Adrenal gland (tissue), 12 donors: ENCODE data around the gene BEST2. TPM values are rescaled to one million over a fixed set of nuclear protein-coding genes. Genes with fewer than 3 reads are reported as not detected.

ENCODE experiments used
- DNase-seq, 7 donors: peaks; one replicate each; pipeline ENCODE4 v3.0.0-alpha.2; 2019 to 2020
- H3K27ac ChIP-seq, 5 donors: fragments of 200-600 bp; sonication (generic) in 4 of 5; 1 replicate in 3 of 5; 2 replicates in 2 of 5; pipeline versions ENCODE4 v1.5.1 to v1.8.0; 2016 to 2020; ENCODE audit warnings: mild to moderate bottlenecking in 1 of 5
- H3K27me3 ChIP-seq: fragments of 200-600 bp; 2 replicates; pipeline ENCODE4 v1.8.0; 2021
- H3K36me3 ChIP-seq, 2 donors: fragments of 200-600 bp; replicated peaks in 1 of 2; 1 replicate in 1 of 2; 2 replicates in 1 of 2; pipeline versions ENCODE4 v1.5.1 to v1.8.0; 2018 to 2022
- H3K4me1 ChIP-seq, 2 donors: fragments of 200-600 bp; replicated peaks in 1 of 2; 1 replicate in 1 of 2; 2 replicates in 1 of 2; pipeline versions ENCODE4 v1.5.1 to v1.8.0; 2018 to 2021
- H3K4me3 ChIP-seq, 4 donors: fragments of 200-600 bp; sonication (generic) in 3 of 4; one replicate each; pipeline ENCODE4 v1.5.1; 2016 to 2018
- H3K9me3 ChIP-seq, 3 donors: fragments of 200-600 bp; sonication (generic) in 1 of 3; replicated peaks in 1 of 3; 1 replicate in 2 of 3; 2 replicates in 1 of 3; pipeline versions ENCODE4 v1.5.1 to v1.8.0; 2016 to 2021
- CTCF ChIP-seq, 6 experiments: fragments of 450-650 bp in 4 of 6; fragments of 200-600 bp in 2 of 6; sonication (generic) in 1 of 6; IDR thresholded peaks; 1 replicate in 5 of 6; 2 replicates in 1 of 6; pipeline versions ENCODE4 v1.5.1 to v1.8.0; 2016 to 2021; ENCODE audit warnings: antibody characterized with exemption in 6 of 6, mild to moderate bottlenecking in 2 of 6, moderate library complexity in 1 of 6
- POLR2A ChIP-seq, 2 donors: fragments of 450-650 bp; IDR thresholded peaks; one replicate each; pipeline ENCODE4 v1.6.1; 2017; ENCODE audit warnings: antibody characterized with exemption in 2 of 2, mild to moderate bottlenecking in 2 of 2, moderate library complexity in 1 of 2
- WGBS, 4 donors: extraction: QIAGEN DNeasy Blood & Tissue Kit in 2 of 4; methylation state at CpG; one replicate each; pipeline versions ENCODE4 v1.1.5 to v1.1.7; 2013 to 2017; 5-methylcytosine and 5-hydroxymethylcytosine counted together
- intact Hi-C, 2 donors: fragments of 100-400 bp; cut with DNase I; formaldehyde crosslinking; loops; one replicate each; pipeline versions ENCODE4 v1.14.1 to v1.15.0; 2022 to 2023
- polyA plus RNA-seq, 3 donors: library from polyadenylated mRNA; stranded (reverse); fragments of 200-250 nt in 2 of 3; fragments of 350-450 nt in 1 of 3; fragmentation: Illumina TruSeq in 1 of 3; extraction: RNeasy Lipid Tissue Mini Kit (QIAGEN cat#74804) in 1 of 3; gene quantifications; one replicate each; pipeline ENCODE4 v1.2.3, GENCODE V29; 2013 to 2014
- total RNA-seq, 9 donors: library from RNA; depleted of rRNA in 4 of 9; stranded (reverse); fragments of >200 nt in 4 of 9; fragments of 120-200 nt in 1 of 9; fragmentation: NEBNext Ultra II Directional in 1 of 9; extraction: Animal tissue kit (Norgen Biotek cat#: 25700) in 1 of 9; gene quantifications; one replicate each; pipeline versions ENCODE4 v1.1.0 to v1.2.4, GENCODE V29; 2013 to 2023
- donor health status: healthy with polysubstance abuse.
- donor health status: Bipolar disorder and iron deficiency.
- donor health status: DM: yes; HTN: yes; CAD: no.
- donor health status: DM: no; HTN: no; CAD: no.
- donor health status: DM: no; HTN: no; CAD: no.
- donor health status: DM: yes; HTN: yes; CAD: no.

BEST2 gene
- total and polyA plus RNA-seq, 12 donors: not detected

DNA sequence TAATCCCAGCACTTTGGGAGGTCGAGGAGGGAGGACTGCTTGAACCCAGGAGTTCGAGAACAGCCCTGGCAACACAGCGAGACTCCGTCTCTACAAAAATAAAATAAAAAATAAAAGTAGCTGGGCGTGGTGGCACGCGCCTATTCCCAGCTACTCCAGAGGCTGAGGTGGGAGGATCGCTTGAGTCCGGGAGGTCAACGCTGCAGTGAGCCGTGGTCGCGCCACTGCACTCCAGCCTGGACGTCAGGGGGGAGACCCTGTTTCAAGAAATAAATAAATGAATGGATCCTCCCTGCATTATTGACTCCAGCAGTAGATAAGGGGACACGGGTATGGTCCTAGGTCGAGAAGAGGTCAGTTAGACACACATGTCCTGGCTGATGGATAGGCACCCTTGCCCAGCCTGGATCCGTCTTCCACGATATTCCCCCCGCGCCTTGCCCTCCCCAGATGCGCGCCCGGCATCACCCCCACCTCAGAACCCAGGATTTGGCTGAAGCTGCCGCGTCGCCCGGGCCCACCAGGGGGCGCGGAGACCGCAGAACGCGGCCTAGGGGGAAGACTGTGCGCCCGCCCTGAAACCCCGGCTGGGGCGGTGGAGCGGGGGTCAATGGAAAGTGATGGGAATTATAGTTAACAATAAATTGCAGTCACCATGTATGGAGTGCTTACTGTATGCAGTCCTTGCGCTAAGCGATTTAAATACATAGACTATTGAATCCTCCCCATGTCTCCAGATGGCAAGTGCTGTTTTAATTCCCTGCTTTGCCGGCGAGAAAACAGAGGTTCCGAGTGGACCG, 25.8 kb downstream of the BEST2 start:
- Histone ChIP-seq H3K27me3 (no peaks in the 10 kb centered on the region), H3K4me1 (peaks cover 26 to 39% of the 10 kb centered on the region in 2 donors), H3K36me3 (no peaks in the 10 kb centered on the region), H3K9me3 (no peaks in the 10 kb centered on the region), H3K4me3 (peak overlapping the region in 3 of 4 donors; percentile 34 to 67 (median 38)), H3K27ac (peak overlapping the region; percentile 55 to 96 (median 88))
- DNase-seq: peak; percentile 77 to 88 (median 82)
- intact Hi-C loops: loop anchor here (2.0 kb wide), 2 partner anchors 17 to 19 kb away; no protein-coding TSS in a partner anchor
- TF ChIP-seq CTCF (IDR thresholded peaks at IDR 0.05): peak; percentile 84 to 95 (median 95)
- TF ChIP-seq POLR2A (IDR thresholded peaks at IDR 0.05): no peak
- 9 to 19% (median 10%) methylated on average over 23 to 43 of the region's 43 CpGs for WGBS, 4 donors

DNA sequence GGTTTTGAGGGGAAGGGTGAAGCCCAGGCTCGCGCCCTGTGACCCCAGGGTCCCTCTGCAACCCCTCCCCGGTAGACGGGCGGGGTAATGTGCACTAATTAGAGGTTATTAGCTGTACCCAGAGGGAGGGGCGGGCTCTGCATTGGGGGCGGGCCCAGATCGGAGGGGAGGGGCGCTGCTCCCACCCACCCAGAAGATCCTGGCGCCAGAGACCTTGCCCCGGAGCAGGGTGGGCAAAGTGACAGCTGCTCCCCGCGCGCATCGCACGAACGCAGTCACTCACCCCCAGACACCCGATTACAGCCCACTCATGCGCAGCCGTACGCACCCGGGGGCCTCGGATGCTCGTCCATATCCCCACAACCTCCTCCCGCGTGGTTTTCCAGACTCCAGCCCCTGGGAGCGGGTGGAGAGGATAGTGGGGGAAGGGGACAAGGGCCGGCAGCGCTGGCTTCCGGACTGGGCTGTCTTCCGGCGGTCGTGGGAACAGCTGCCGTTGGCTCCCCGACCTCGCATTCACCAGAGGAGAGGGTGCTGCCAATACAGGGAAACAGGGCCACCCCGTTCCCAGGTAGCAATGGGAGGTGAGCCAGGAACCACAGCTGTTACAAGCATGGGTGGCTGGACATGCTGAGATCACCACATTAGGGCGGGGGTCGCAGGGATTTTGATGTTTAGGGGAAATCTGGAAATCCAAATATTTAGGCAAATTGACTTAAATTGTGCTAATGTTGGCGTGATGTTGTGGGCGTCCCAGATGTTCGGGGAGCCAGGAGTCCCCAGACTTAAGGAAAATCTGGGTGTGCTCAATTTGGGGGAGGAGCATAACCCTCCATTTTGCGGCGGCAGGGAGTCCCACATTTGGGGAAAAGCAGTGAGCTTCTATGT, 26.7 kb downstream of the BEST2 start:
- WGBS, 4 donors: 2 to 15% (median 4%) methylated on average over 10 to 44 of the region's 44 CpGs
- Histone ChIP-seq H3K27me3 (no peaks in the 10 kb centered on the region), H3K4me1 (peaks cover 32 to 44% of the 10 kb centered on the region in 2 donors), H3K36me3 (no peaks in the 10 kb centered on the region), H3K4me3 (peak overlapping the region in 3 of 4 donors; percentile 34 to 67 (median 38)), H3K27ac (peak overlapping the region; percentile 55 to 96 (median 88)), H3K9me3 (no peaks in the 10 kb centered on the region)
- TF ChIP-seq CTCF (IDR thresholded peaks at IDR 0.05) (peak in 1 of 6 experiments; percentile 7), POLR2A (IDR thresholded peaks at IDR 0.05) (peak in 1 of 2 donors; percentile 48)
- intact Hi-C loops: loop anchor here in 1 of 2 donors (2.0 kb wide), 1 partner anchor 17 kb away; no protein-coding TSS in a partner anchor
- DNase-seq: peak; percentile 71 to 89 (median 81)

- Histone ChIP-seq H3K4me1 (peaks cover 37 to 50% of the 10 kb centered on the region in 2 donors), H3K9me3 (no peaks in the 10 kb centered on the region), H3K36me3 (no peaks in the 10 kb centered on the region), H3K27me3 (no peaks in the 10 kb centered on the region), H3K4me3 (peak overlapping the region in 1 of 4 donors; percentile 67), H3K27ac (peak overlapping the region; percentile 55 to 96 (median 88))
- DNase-seq: peak in 1 of 7 donors; percentile 39
- intact Hi-C loops: loop anchor here in 1 of 2 donors (2.0 kb wide), 1 partner anchor 16 kb away; no protein-coding TSS in a partner anchor
- 51 to 67% (median 59%) methylated on average over 4 to 6 of the region's 6 CpGs for WGBS, 4 donors
- TF ChIP-seq POLR2A (IDR thresholded peaks at IDR 0.05) (no peak), CTCF (IDR thresholded peaks at IDR 0.05) (no peak)
These were observed 27.2 kb downstream of the BEST2 start for GRCh38 chr19:12778905-12779161.
